CD14-positive monocyte (primary cell): Measurements from ENCODE around the gene DNAJB13. TPM values are rescaled to one million over a fixed set of nuclear protein-coding genes. Genes with fewer than 3 reads are reported as not detected.
A peak's percentile ranks its signal among the peaks of the same experiment; 100 is the strongest.

Experiments
- DNase-seq, 3 donors: peaks; one replicate each; pipeline ENCODE4 v3.0.0-alpha.2; 2011 to 2022
- H2AFZ ChIP-seq: 2 replicates; pipeline ENCODE4 v1.6.0; 2012; ENCODE audit warnings: mild to moderate bottlenecking, low read depth, low read length, inconsistent platforms; ENCODE audit not compliant: insufficient read depth, poor library complexity, severe bottlenecking
- H3K27ac ChIP-seq, 2 donors: 1 replicate in 1 of 2; 2 replicates in 1 of 2; pipeline ENCODE4 v1.5.1; 2012 to 2013; ENCODE audit warnings: low read length in 2 of 2, control low read depth in 1 of 2, inconsistent platforms in 1 of 2, low read depth in 1 of 2, mild to moderate bottlenecking in 1 of 2
- H3K27me3 ChIP-seq, 2 donors: one replicate each; pipeline versions ENCODE4 v1.6.0 to v1.6.1; 2011 to 2013; ENCODE audit warnings: low read length in 2 of 2; ENCODE audit not compliant: control insufficient read depth in 2 of 2, insufficient read depth in 2 of 2
- H3K36me3 ChIP-seq, 2 donors: replicated peaks in 1 of 2; 1 replicate in 1 of 2; 2 replicates in 1 of 2; pipeline versions ENCODE4 v1.5.1 to v1.6.1; 2012 to 2013; ENCODE audit warnings: low read length in 2 of 2, control low read depth in 1 of 2, inconsistent platforms in 1 of 2, mild to moderate bottlenecking in 1 of 2; ENCODE audit not compliant: insufficient read depth in 2 of 2, control insufficient read depth in 1 of 2
- H3K4me1 ChIP-seq, 2 donors: 1 replicate in 1 of 2; 2 replicates in 1 of 2; pipeline versions ENCODE4 v1.5.1 to v1.6.1; 2012 to 2013; ENCODE audit warnings: low read length in 2 of 2, control low read depth in 1 of 2, inconsistent platforms in 1 of 2, mild to moderate bottlenecking in 1 of 2, moderate library complexity in 1 of 2; ENCODE audit not compliant: insufficient read depth in 2 of 2, control insufficient read depth in 1 of 2
- H3K4me2 ChIP-seq: replicated peaks from 2 replicates; pipeline ENCODE3; 2012; ENCODE audit warnings: low read length, moderate library complexity, mild to moderate bottlenecking; ENCODE audit not compliant: poor library complexity, severe bottlenecking; ENCODE audit errors: extremely low read depth
- H3K4me3 ChIP-seq, 3 experiments: fragments of 200-600 bp in 1 of 3; sonication (generic) in 1 of 3; replicated peaks in 1 of 3; 1 replicate in 2 of 3; 2 replicates in 1 of 3; pipeline ENCODE4 v1.5.1; 2011 to 2013; ENCODE audit warnings: low read length in 3 of 3, mild to moderate bottlenecking in 3 of 3, control low read depth in 2 of 3, low read depth in 2 of 3, inconsistent platforms in 1 of 3, moderate library complexity in 1 of 3
- H3K79me2 ChIP-seq: 2 replicates; pipeline ENCODE4 v1.6.0; 2012; ENCODE audit warnings: mild to moderate bottlenecking, control low read depth, inconsistent platforms, low read length, moderate library complexity; ENCODE audit not compliant: insufficient read depth
- H3K9ac ChIP-seq: 2 replicates; pipeline ENCODE4 v1.6.0; 2017; ENCODE audit warnings: low read length, mild to moderate bottlenecking; ENCODE audit not compliant: insufficient read depth, poor library complexity, severe bottlenecking
- H3K9me3 ChIP-seq, 2 donors: replicated peaks in 1 of 2; 1 replicate in 1 of 2; 2 replicates in 1 of 2; pipeline versions ENCODE4 v1.5.1 to v1.6.1; 2012 to 2013; ENCODE audit warnings: low read length in 2 of 2, control low read depth in 1 of 2; ENCODE audit not compliant: control insufficient read depth in 1 of 2, insufficient read depth in 1 of 2
- H4K20me1 ChIP-seq: 2 replicates; pipeline ENCODE4 v1.6.0; 2012; ENCODE audit warnings: mild to moderate bottlenecking, low read length, control low read depth, moderate library complexity; ENCODE audit not compliant: insufficient read depth
- H3K27ac Mint-ChIP-seq, 7 donors: one replicate each; pipeline ENCODE4 v1.8.0; 2020; ENCODE audit warnings: mild to moderate bottlenecking in 7 of 7, mixed read lengths in 7 of 7, moderate library complexity in 6 of 7, inconsistent platforms in 2 of 7
- H3K27me3 Mint-ChIP-seq, 3 donors: one replicate each; pipeline ENCODE4 v1.8.0; 2021 to 2022; ENCODE audit warnings: low read depth in 3 of 3, mild to moderate bottlenecking in 3 of 3, mixed read lengths in 3 of 3, moderate library complexity in 3 of 3, inconsistent platforms in 1 of 3
- H3K36me3 Mint-ChIP-seq, 2 donors: one replicate each; pipeline ENCODE4 v1.8.0; 2020; ENCODE audit warnings: mixed read lengths in 2 of 2, inconsistent platforms in 1 of 2, mild to moderate bottlenecking in 1 of 2
- H3K4me1 Mint-ChIP-seq: one replicate; pipeline ENCODE4 v1.8.0; 2020; ENCODE audit warnings: mild to moderate bottlenecking, mixed read lengths
- H3K4me3 Mint-ChIP-seq, 2 donors: one replicate each; pipeline ENCODE4 v1.8.0; 2020; ENCODE audit warnings: mild to moderate bottlenecking in 2 of 2, mixed read lengths in 2 of 2, moderate library complexity in 1 of 2
- H3K9me3 Mint-ChIP-seq, 7 donors: one replicate each; pipeline ENCODE4 v1.8.0; 2020 to 2022; ENCODE audit warnings: mixed read lengths in 7 of 7, mild to moderate bottlenecking in 6 of 7, moderate library complexity in 6 of 7, inconsistent platforms in 2 of 7
- CTCF ChIP-seq: fragments of 200-600 bp; IDR thresholded peaks from one replicate; pipeline ENCODE4 v1.8.0; 2022; ENCODE audit warnings: antibody characterized with exemption, mild to moderate bottlenecking
- WGBS: methylation state at CpG from one replicate; pipeline ENCODE4 v1.1.5; 2013; ENCODE audit warnings: missing lambda C conversion rate; ENCODE audit not compliant: insufficient coverage; 5-methylcytosine and 5-hydroxymethylcytosine counted together
- intact Hi-C, 2 donors: fragments of 100-400 bp; cut with micrococcal nuclease; formaldehyde crosslinking; loops; one replicate each; pipeline versions ENCODE4 v1.15.0 to v1.15.1; 2023
- polyA plus RNA-seq, 3 donors: library from polyadenylated mRNA; depleted of rRNA in 1 of 3; unstranded in 2 of 3; stranded (reverse) in 1 of 3; fragments of 300-500 nt in 2 of 3; fragments of >200 nt in 1 of 3; fragmentation: Illumina TruSeq in 2 of 3; gene quantifications; 1 replicate in 2 of 3; 2 replicates in 1 of 3; pipeline ENCODE4 v1.2.3, GENCODE V29; 2012 to 2021

DNAJB13 gene
- polyA plus RNA-seq, 3 donors: not detected

- peak overlapping the region in 1 of 7 donors; percentile 69 for H3K27ac Mint-ChIP-seq
These were observed 54.2 kb downstream of the DNAJB13 start for GRCh38 chr11:74004759-74005615.

More at GRCh38 chr11:74004759-74005615, 54.2 kb downstream of the DNAJB13 start:
- Histone ChIP-seq H3K27me3 (no peaks in the 10 kb centered on the region), H3K4me3 (no peak overlapping the region), H3K36me3 (peaks cover 0 to 29% of the 10 kb centered on the region in 2 donors), H3K4me2 (no peak overlapping the region), H3K27ac (no peak overlapping the region), H2AFZ (no peak overlapping the region), H3K9me3 (no peaks in the 10 kb centered on the region), H3K79me2 (no peaks in the 10 kb centered on the region), H3K9ac (no peak overlapping the region), H4K20me1 (no peaks in the 10 kb centered on the region), H3K4me1 (no peaks in the 10 kb centered on the region)
- no peak for TF ChIP-seq CTCF
- Mint-ChIP-seq H3K9me3 (no peaks in the 10 kb centered on the region), H3K4me1 (no peaks in the 10 kb centered on the region), H3K36me3 (peaks cover 18 to 26% of the 10 kb centered on the region in 2 donors), H3K4me3 (no peak overlapping the region), H3K27me3 (no peaks in the 10 kb centered on the region)
- no peak for DNase-seq
- WGBS: 58% methylated on average over 10 of the region's 11 CpGs
- intact Hi-C loops: no loop called here
